Liver (tissue), 10 donors: ENCODE data around the gene LYPD4. TPM values are rescaled to one million over a fixed set of nuclear protein-coding genes. Genes with fewer than 3 reads are reported as not detected.
"Not testable (repeated sequence)": the region's sequence is repeated elsewhere in the genome, so short reads cannot be mapped to it uniquely, and the experiment has no call there.

Source experiments
- DNase-seq: peaks from one replicate; pipeline ENCODE4 v3.0.0-alpha.2; 2017; ENCODE audit warnings: low spot score
- H3K27ac ChIP-seq, 2 donors: one replicate each; pipeline ENCODE4 v1.7.0; 2013; ENCODE audit warnings: inconsistent platforms in 2 of 2, low read length in 2 of 2, control low read depth in 1 of 2, low read depth in 1 of 2, mild to moderate bottlenecking in 1 of 2
- H3K27me3 ChIP-seq, 4 donors: one replicate each; pipeline versions ENCODE4 v1.6.1 to v1.7.0; 2013; ENCODE audit warnings: low read length in 3 of 4, inconsistent platforms in 1 of 4, mild to moderate bottlenecking in 1 of 4, moderate library complexity in 1 of 4; ENCODE audit not compliant: control insufficient read depth in 4 of 4, insufficient read depth in 4 of 4
- H3K36me3 ChIP-seq, 4 donors: one replicate each; pipeline versions ENCODE4 v1.6.1 to v1.7.0; 2013; ENCODE audit warnings: low read length in 3 of 4, mild to moderate bottlenecking in 3 of 4, low read depth in 1 of 4, moderate library complexity in 1 of 4; ENCODE audit not compliant: control insufficient read depth in 4 of 4, insufficient read depth in 3 of 4
- H3K4me1 ChIP-seq, 4 donors: one replicate each; pipeline versions ENCODE4 v1.6.1 to v1.7.0; 2013; ENCODE audit warnings: low read length in 3 of 4, mild to moderate bottlenecking in 3 of 4, moderate library complexity in 1 of 4; ENCODE audit not compliant: control insufficient read depth in 4 of 4, insufficient read depth in 4 of 4
- H3K4me3 ChIP-seq, 3 donors: one replicate each; pipeline versions ENCODE4 v1.6.1 to v1.7.0; 2013; ENCODE audit warnings: low read length in 3 of 3, control low read depth in 1 of 3, low read depth in 1 of 3, mild to moderate bottlenecking in 1 of 3
- H3K9ac ChIP-seq, 2 donors: one replicate each; pipeline ENCODE4 v1.7.0; 2013; ENCODE audit warnings: low read length in 2 of 2, mild to moderate bottlenecking in 2 of 2, moderate library complexity in 2 of 2, control low read depth in 1 of 2, low read depth in 1 of 2
- H3K9me3 ChIP-seq, 4 donors: one replicate each; pipeline versions ENCODE4 v1.6.1 to v1.7.0; 2013; ENCODE audit warnings: low read length in 3 of 4; ENCODE audit not compliant: control insufficient read depth in 4 of 4
- CTCF ChIP-seq: fragments of 150-350 bp; IDR thresholded peaks from 2 replicates; pipeline ENCODE4 v1.5.1; 2017; ENCODE audit warnings: improper control_type of control experiment, low read depth, low read length; ENCODE audit not compliant: missing input control
- RAD21 ChIP-seq, 2 donors: IDR thresholded peaks; 2 replicates each; pipeline ENCODE4 v1.6.1; 2016; ENCODE audit warnings: antibody characterized with exemption in 2 of 2, mild to moderate bottlenecking in 2 of 2
- TAF1 ChIP-seq: conservative IDR thresholded peaks from 2 replicates; pipeline ENCODE4 v1.6.1; 2016; ENCODE audit warnings: antibody characterized with exemption, mild to moderate bottlenecking
- WGBS: extraction: QIAGEN DNeasy Blood & Tissue Kit; methylation state at CpG from one replicate; pipeline ENCODE4 v1.1.7; 2013; 5-methylcytosine and 5-hydroxymethylcytosine counted together
- polyA plus RNA-seq, 2 donors: library from polyadenylated mRNA; stranded (reverse) in 1 of 2; unstranded in 1 of 2; fragments of 200-250 nt in 1 of 2; fragments of >200 nt in 1 of 2; fragmentation: Nextera tagmentation in 1 of 2; extraction: Ambion mirVana in 1 of 2; gene quantifications; one replicate each; pipeline versions ENCODE4 v1.2.1 to v1.2.3, GENCODE V29; 2013 to 2015
- small RNA-seq: library from RNA; depleted of rRNA; stranded (forward); fragments of <200 nt; gene quantifications from one replicate; pipeline ENCODE3, GENCODE V24; 2014
- total RNA-seq, 2 donors: library from RNA; depleted of rRNA; stranded (reverse); fragments of >200 nt; gene quantifications; one replicate each; pipeline ENCODE4 v1.2.3, GENCODE V29; 2014
- donor health status: healthy.
- donor health status: healthy.
- donor health status: healthy.
- donor health status: healthy.
- donor health status: healthy.

Gene LYPD4
- total and polyA plus RNA-seq, 4 donors: not detected

- peak; percentile 46 for TF ChIP-seq CTCF
- TF ChIP-seq TAF1: no peak
- peak; percentile 49 to 72 for TF ChIP-seq RAD21 (IDR thresholded peaks at IDR 0.05)
Observed at GRCh38 chr19:41792513-41793413, 51.7 kb downstream of the LYPD4 start (continued).

GRCh38 chr19:41789053-41789452 is 55.4 kb downstream of the LYPD4 start:
- DNase-seq, H3K27ac ChIP-seq, H3K9ac ChIP-seq, H3K4me3 ChIP-seq, H3K36me3 ChIP-seq, H3K9me3 ChIP-seq, H3K4me1 ChIP-seq: not testable (repeated sequence)
- 67% methylated on average over 3 of the region's 5 CpGs for WGBS
- peaks cover 0 to 25% (median 1%) of the 10 kb centered on the region in 4 donors for H3K27me3 ChIP-seq

GRCh38 chr19:41788518-41788917 is 56.0 kb downstream of the LYPD4 start:
- not testable (repeated sequence) for DNase-seq, H3K9ac ChIP-seq, H3K36me3 ChIP-seq, H3K4me1 ChIP-seq, H3K4me3 ChIP-seq, H3K27ac ChIP-seq, H3K9me3 ChIP-seq
- no CpG with 5 or more reads among the region's 1 CpG for WGBS
- peaks cover 0 to 26% (median 1%) of the 10 kb centered on the region in 4 donors for H3K27me3 ChIP-seq

Small RNA genes within 50 kb of the gene (small RNA-seq; reads per million reads assigned to genes)
- gene MIR6797: not detected

Other genes starting within 250 kb of the LYPD4 start
- 1 to 10 TPM in 1 of 2 donors, under 1 TPM in 1; 0.84 to 2.2 TPM for gene CEACAM4, start 217.6 kb downstream of the LYPD4 start, total RNA-seq
- gene CEACAM4, start 217.6 kb downstream of the LYPD4 start, polyA plus RNA-seq: under 1 TPM; 0.63 to 0.75 TPM
- gene CEACAM7, start 156.4 kb downstream of the LYPD4 start, total RNA-seq: not detected
- gene CEACAM7, start 156.4 kb downstream of the LYPD4 start, polyA plus RNA-seq: under 1 TPM in 1 of 2 donors, not detected in 1; 0.03 TPM
- gene CEACAM5, start 136.1 kb downstream of the LYPD4 start, total RNA-seq: not detected
- under 1 TPM in 1 of 2 donors, not detected in 1; 0.02 TPM for gene CEACAM5, start 136.1 kb downstream of the LYPD4 start, polyA plus RNA-seq
- 1 to 10 TPM in 1 of 2 donors, under 1 TPM in 1; 0.08 to 2.4 TPM for gene CEACAM6, start 89.2 kb downstream of the LYPD4 start, total RNA-seq
- under 1 TPM in 1 of 2 donors, not detected in 1; 0.28 TPM for gene CEACAM6, start 89.2 kb downstream of the LYPD4 start, polyA plus RNA-seq
- gene CEACAM3, start 48.1 kb downstream of the LYPD4 start, total RNA-seq: under 1 TPM; 0.59 to 0.70 TPM
- under 1 TPM in 1 of 2 donors, not detected in 1; 0.37 TPM for gene CEACAM3, start 48.1 kb downstream of the LYPD4 start, polyA plus RNA-seq
- gene DMRTC2, start 359 bp upstream of the LYPD4 start, total RNA-seq: not detected
- not detected for gene DMRTC2, start 359 bp upstream of the LYPD4 start, polyA plus RNA-seq
- gene RPS19, start 15.6 kb upstream of the LYPD4 start, total RNA-seq: 100 to 1,000 TPM; 275 to 344 TPM
- 100 to 1,000 TPM; 608 to 655 TPM for gene RPS19, start 15.6 kb upstream of the LYPD4 start, polyA plus RNA-seq
- 1 to 10 TPM in 1 of 2 donors, under 1 TPM in 1; 0.59 to 3.4 TPM for gene CD79A, start 32.6 kb upstream of the LYPD4 start, total RNA-seq
- 1 to 10 TPM in 1 of 2 donors, under 1 TPM in 1; 0.43 to 5.0 TPM for gene CD79A, start 32.6 kb upstream of the LYPD4 start, polyA plus RNA-seq
- 10 to 100 TPM; 13.2 to 30.1 TPM for gene ARHGEF1, start 38.5 kb upstream of the LYPD4 start, total RNA-seq
- gene ARHGEF1, start 38.5 kb upstream of the LYPD4 start, polyA plus RNA-seq: 10 to 100 TPM; 15.4 to 21.6 TPM
- not detected for gene ERFL, start 83.8 kb upstream of the LYPD4 start, total RNA-seq
- not detected for gene ERFL, start 83.8 kb upstream of the LYPD4 start, polyA plus RNA-seq
- gene RABAC1, start 114.6 kb upstream of the LYPD4 start, total RNA-seq: 10 to 100 TPM; 43.2 to 52.1 TPM
- gene RABAC1, start 114.6 kb upstream of the LYPD4 start, polyA plus RNA-seq: 100 to 1,000 TPM; 147 to 161 TPM
- gene ATP1A3, start 149.5 kb upstream of the LYPD4 start, total RNA-seq: under 1 TPM; 0.08 to 0.09 TPM
- gene ATP1A3, start 149.5 kb upstream of the LYPD4 start, polyA plus RNA-seq: under 1 TPM in 1 of 2 donors, not detected in 1; 0.05 TPM
- gene GRIK5, start 225.5 kb upstream of the LYPD4 start, total RNA-seq: under 1 TPM; 0.17 to 0.42 TPM
- under 1 TPM in 1 of 2 donors, not detected in 1; 0.09 TPM for gene GRIK5, start 225.5 kb upstream of the LYPD4 start, polyA plus RNA-seq
- 1 to 10 TPM; 7.3 to 7.4 TPM for gene ZNF574, start 231.5 kb upstream of the LYPD4 start, total RNA-seq
- 1 to 10 TPM; 3.3 to 5.6 TPM for gene ZNF574, start 231.5 kb upstream of the LYPD4 start, polyA plus RNA-seq